ENCODE measurements around the gene SLC35A3.
A peak's percentile ranks its signal among the peaks of the same experiment; 100 is the strongest.
"Not testable (repeated sequence)": the region's sequence is repeated elsewhere in the genome, so short reads cannot be mapped to it uniquely, and the experiment has no call there.

The SLC35A3 gene

DNA sequence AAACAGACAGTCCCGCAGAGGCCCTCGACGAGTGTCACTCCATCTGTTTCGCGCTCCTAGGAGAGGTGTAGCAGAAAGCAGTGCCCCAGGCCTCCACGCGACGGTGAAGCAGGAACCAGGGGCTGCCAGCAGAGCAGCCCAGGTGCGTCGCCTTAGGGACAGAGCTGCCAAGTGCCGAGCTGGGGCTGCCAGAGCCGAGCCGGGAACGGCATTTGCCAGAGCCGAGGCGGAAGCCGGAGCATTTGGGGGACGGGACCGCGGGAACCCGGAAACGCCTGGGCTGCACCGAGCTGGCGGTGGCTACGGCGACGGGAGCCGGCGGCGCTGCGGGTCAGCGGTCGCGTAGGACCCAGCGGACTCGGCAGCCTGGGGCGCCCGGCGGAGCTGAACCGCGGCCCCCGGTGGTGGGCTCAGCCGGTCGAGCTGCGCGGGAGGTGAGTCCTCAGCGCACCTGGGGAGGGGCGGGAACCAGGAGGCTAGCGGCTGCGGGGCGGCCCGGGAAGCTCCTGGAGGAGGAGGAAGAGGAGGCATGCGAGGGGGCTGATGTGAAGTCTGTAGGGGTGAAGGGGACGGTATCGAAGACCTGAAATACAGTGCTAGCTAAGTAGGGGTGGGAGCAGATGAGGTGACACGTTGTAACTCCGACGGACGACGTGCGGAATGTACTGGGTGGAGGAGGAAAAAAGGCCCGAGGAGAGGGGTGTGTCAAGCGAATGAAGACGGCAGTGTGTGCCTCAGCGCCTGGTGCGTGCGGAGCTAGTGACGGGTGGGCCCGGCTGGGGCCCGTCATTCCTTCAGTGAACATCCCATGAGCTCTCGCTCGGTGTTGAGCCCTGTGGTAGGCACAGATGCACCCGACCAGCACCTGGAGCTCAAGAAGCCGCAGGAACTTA lies at the start of gene SLC35A3:
SLC35A3 (plus strand) TSS at position 268 of the 893 bp plus-strand sequence. CDS start 23,559 bp downstream, outside the sequence.
- peak; percentile 85 for DNase-seq

DNA sequence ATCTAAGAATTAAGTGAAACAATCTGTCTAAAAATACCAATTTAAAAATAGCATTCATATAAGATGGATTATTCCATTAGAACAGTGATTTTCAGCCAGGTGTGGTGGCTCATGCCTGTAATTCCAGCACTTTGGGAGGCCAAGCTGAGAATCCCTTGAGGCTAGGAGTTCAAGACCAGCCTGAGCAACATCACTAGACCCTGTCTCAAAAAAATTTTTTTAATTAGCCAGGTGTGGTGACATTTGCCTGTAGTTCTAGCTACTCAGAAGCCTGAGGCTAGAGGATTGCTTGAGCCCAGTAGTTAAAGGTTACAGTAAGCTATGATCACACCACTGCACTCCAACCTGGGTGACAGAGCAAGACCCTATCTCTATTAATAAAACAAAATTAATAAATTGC lies 35.0 kb upstream of the SLC35A3 start:
- DNase-seq = no peak

DNA sequence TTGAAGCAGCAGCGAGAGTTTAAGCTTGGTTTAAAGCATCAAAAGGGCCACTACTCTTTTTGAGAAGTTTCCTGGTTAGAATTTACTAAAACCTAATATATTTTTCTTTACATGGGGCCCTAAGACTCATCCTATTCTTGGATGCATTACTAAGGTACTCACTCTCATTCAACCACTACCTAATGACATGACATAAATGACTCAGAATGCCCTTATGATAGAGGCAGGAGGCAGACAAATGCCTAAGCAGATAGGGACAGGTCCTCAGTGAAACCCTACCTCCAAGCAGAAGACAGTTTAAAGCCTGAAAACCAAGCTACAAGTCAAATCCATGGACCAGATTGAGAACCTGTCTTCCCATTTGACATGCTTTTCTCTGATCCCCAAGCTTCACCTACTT lies 34.3 kb upstream of the SLC35A3 start:
- DNase-seq = no peak

DNA sequence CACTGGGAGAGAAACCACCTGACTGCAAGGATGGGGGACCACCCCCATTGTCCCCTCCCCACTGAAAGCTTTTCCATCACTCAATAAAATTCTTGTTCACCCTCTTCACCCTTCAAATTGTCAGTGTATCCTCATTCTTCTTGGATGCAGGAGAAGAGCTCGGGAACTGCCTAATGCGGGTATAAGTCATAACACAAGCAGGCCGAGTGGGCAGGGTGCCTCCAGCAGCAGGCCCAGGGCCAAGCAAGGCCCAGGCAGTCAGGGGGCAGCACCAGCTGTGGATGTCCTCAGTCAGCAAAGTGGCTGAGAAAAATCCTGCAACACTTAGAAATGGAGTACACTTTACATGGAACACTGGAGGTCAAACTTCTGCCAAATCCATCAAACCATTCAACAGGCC lies 33.7 kb upstream of the SLC35A3 start:
- DNase-seq = no peak

- DNase-seq = peak; percentile 23
Observed at GRCh38 chr1:99942723-99943122, 27.1 kb upstream of the SLC35A3 start.

DNA sequence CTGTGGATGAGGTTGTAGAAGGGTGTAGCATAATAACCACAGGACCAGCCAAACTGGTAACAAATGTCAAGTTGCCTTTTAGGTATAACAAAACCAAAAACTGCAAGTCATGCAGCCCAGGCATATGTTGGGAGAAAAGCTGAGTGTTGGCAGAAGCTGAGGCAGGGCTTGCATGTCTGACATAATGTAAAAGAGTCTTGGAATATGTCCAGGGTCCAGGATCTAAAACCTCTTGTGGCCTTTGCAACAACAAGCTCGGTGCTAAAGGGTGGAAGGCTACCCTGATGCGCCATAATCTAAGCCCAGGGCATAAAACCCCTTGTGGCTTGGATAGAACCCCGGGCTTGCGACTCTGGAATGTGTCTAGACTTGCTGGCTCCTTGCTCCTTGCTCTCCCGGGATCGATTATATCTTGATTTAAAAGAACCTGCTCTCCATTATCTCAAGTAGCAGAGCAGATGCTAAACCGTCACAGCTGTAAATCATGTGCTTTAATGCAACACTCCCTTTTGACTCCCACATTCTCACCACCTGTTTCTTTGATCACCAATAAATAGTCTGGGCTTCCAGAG lies 26.5 kb upstream of the SLC35A3 start:
- peak; percentile 93 for DNase-seq

DNA sequence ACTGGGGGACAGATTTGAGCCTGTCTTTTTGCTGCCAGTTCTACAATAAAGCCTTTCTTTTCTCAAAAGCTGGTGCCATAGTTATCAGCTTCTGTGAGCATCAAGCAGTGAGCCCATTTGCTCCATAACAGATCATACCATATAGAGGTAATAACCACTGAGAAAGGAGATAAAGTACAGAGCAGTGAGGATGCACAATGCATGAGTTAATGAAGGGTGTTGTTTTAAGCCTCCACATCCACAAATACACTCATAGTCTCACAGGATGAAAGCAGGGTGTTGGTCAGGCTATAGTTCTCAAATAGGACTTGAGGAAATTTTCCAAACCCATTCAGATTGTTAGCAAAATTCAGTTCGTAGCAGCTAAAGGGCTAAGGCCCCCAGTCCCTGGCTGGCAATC lies 25.6 kb upstream of the SLC35A3 start:
- peak; percentile 25 for DNase-seq

DNA sequence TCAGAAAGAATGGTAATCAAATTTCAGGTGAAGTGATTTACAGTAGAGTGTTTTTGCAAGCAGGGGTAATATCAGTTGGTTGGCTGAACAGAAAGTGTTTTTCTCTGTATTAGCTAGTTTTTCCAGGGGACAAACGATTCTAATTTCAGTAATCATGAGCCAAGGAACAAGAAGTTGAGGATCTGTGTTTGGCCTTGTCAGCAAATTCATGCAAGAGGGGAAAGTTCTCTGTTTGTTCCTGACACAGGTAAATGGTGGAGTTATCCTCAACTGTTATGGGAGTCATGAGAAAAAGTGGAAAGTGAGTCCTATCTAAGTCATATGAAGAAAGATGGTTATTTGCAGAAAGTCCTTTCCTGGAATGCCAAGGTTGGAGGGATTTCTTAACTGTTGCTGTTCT lies 24.6 kb upstream of the SLC35A3 start:
- DNase-seq = no peak

DNA sequence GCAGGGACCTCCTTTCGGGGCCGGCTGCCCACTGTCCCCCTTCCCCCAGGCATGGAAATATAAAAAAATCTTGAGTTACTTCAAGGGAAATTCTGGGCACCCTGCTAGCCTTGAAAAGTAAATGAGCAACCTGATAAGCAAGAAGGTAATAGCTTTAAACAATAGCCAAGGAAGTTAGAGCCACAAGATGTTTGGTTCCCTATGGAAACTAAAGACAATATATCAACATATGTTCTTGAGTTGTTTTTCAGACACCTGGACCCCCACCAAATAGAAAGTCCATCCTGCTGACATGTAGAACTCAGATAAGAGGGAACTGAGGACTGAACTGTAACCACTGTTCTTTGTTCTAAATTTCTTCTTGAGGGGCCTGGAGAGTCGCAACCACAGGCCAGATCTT lies 19.3 kb upstream of the SLC35A3 start:
- no peak for DNase-seq

DNA sequence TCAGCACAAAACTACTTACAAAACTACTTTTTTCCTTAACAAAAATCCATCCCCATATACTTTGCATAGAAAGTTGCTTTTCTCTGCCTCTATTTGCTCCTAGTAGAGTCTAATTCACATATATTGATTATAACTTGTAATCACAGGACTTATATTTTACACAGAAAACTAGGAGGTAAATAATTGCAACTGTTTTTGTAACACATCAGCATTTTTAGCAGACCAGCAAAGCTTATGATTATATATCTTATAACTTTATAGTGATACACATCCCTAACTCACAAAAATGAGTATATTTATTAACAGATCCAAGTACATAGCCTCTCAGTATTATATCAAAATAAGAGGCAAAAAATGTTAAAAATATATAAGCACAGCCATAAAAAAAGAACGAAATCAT lies 17.3 kb upstream of the SLC35A3 start:
- no peak for DNase-seq

DNA sequence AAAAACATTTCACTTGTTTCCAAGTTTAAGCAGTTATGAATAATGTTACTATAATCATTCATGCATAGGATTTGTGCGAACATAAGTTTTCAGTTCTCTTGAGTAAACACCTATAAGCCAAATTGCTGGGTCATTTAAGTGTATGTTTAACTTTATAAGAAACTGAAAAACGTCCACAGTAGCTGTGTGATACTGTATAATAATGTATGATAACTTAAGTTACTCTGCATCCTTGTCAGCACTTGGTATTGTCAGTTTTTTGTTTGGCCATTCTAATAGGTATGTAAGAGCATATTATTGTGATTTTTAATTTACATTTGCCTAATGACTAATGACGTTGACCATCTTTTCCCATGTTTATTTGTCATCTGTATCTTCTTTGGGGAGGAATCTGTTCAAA lies 14.4 kb upstream of the SLC35A3 start:
- no peak for DNase-seq

DNA sequence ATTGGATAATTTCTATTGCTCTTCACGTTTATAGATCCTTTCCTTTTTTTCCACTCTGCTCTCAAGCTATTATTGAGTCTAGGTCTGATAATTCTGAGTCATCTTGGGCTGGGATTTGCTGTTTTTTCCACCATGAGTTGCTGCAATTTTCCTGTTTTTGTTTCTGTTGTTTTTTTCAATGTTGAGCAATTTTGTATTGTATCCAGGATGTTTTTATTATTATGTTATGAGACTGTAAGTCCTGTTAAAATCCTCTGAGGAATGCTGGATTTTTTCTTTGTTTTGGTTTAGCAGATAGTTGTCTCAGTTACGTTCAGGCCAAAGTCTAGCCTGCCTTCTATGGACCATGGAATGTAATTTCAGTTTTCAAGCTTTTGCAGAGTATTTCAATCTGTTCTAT lies 13.0 kb upstream of the SLC35A3 start:
- no peak for DNase-seq

- no peak for DNase-seq
Observed at GRCh38 chr1:99957818-99958217, 12.0 kb upstream of the SLC35A3 start.

GRCh38 chr1:99959189-99959705 lies 10.5 kb upstream of the SLC35A3 start:
- DNase-seq = not testable (repeated sequence)

- DNase-seq = not testable (repeated sequence)
Observed at GRCh38 chr1:99960260-99960659, 9.5 kb upstream of the SLC35A3 start.

- no peak for DNase-seq
Observed at GRCh38 chr1:99963041-99963795, 6.6 kb upstream of the SLC35A3 start.

- no peak for DNase-seq
Observed at GRCh38 chr1:99964806-99965205, 5.0 kb upstream of the SLC35A3 start.

DNA sequence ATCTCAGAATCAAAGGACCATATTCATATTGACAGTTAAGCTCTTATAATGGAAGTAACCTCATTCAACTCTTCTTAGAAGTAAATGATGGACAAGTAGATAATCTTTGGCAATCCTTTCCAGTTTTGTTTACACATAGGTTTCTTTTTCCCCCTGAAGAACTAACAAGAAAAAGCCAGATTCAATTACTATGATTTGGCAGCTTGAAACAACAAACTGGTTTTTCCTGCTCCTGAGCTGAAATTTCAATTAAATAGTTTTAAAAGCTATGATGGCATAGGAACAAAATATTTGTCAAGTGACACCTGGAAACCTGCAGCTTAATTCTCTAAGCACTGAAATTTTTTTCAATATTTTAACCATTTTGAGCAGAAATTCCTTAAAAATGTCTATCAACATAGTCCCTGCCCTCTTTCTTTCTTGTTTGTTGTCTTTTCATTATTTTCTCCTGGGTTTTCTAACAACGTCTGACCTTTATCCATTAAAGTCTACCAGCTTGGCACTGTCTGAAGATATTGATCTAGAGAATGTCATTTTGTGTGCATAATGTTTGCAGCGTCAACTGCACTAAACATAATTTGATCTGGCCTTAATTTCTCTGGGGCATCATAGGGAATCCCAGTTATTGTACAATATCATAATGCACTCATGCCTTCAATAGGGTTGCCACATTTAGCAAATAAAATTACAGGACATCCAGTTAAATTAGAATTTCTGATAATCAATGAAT lies 4.0 kb upstream of the SLC35A3 start:
- DNase-seq = no peak

- no peak for DNase-seq
Observed at GRCh38 chr1:99968214-99968613, 1.6 kb upstream of the SLC35A3 start.

GRCh38 chr1:99969260-99969728 lies 502 bp upstream of the SLC35A3 start:
- peak; percentile 62 for DNase-seq

- DNase-seq = no peak
Observed at GRCh38 chr1:99970713-99971255, 988 bp downstream of the SLC35A3 start.

- not testable (repeated sequence) for DNase-seq
Observed at GRCh38 chr1:99972066-99972465, 2.3 kb downstream of the SLC35A3 start.
